ENCODE measurements around the gene GHRHR. TPM values are rescaled to one million over a fixed set of nuclear protein-coding genes. Genes with fewer than 3 reads are reported as not detected.

The GHRHR gene
- total RNA-seq, 1 donor from 2014 or later, result not detected

DNA sequence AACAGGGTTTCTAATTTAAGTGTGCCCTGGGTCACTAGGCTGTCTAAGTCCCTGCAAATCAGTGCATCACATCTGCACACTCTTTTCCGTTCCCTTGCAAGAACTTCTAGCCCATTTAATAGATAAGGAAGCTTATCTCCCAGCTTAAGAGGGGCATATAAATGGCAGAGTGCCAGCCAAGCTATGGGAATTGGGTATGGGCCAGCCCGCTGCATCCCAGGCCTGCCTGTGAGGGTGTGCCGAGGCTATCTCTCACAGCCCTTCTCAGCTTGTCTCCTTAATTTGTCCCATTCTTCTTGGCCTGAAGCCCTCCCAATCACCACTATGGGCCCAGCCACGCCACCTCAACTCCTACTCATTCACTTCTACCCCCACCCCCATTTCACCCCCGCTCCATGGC is 37.4 kb upstream of the GHRHR start:
- intact Hi-C loops (cut with micrococcal nuclease), result no loop called here
- DNase-seq (no peak), ATAC-seq (no peak)

- DNase-seq, result no peak
- ATAC-seq, result no peak
- intact Hi-C loops (cut with micrococcal nuclease), result no loop called here
Observed at GRCh38 chr7:30927040-30927439, 36.7 kb upstream of the GHRHR start.

- ATAC-seq (no peak), DNase-seq (no peak)
- intact Hi-C loops (cut with micrococcal nuclease), result no loop called here
Observed at GRCh38 chr7:30927559-30927958, 36.2 kb upstream of the GHRHR start.

DNA sequence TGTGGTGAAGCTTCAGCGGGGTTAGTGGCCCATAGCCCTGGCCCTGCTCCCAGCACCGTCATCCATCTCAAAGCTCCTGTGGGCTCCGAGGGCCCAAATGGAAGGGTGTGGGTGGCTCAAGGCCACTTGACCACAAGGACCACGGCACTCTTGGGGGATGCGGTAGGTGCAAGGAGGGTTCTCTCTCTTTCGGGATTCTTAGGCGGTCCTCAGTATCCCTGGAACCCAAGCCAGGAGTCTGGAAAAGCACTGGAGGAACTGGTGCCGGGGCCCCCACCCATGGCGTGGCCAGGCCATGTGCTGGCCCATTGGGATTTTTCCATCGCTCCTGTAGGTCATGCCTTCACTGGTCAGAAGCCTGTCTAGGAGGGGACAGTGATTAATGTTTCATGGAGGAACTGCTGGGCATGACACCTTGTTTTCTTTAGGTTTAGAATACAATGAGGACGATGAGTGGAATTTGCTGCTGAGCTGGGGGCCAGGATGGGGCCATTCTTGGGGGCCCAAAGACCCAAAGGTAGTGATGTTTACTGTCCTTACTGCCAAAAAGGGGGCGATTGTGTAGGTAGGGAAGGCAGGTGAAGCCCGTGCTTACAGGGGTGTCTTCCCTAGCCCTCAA is 35.4 kb upstream of the GHRHR start:
- intact Hi-C loops (cut with micrococcal nuclease), result no loop called here
- no peak for DNase-seq
- ATAC-seq, result no peak

DNA sequence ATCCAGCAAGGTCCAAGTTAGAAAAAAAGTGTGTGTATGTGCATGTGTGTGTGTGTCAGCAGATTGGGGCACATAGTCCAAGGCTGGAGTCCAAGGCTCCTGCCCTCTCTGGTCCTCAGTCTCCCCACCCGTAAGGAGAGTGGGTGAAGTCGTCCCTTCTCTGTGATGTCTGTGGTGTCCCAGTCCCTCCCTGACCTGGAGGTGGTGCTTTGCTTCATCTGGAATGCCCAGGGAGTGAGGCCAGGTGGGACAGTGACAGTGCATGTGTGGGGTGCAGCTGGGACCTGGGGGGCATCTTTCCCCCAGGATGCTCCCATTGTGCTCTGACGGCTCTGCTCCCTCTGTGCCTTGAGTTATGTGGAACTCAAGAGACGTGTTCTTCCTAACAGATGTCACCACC is 34.1 kb upstream of the GHRHR start:
- intact Hi-C loops (cut with micrococcal nuclease), result no loop called here
- DNase-seq (no peak), ATAC-seq (no peak)

- intact Hi-C loops (cut with micrococcal nuclease), result no loop called here
- DNase-seq, result peak; percentile 73
- peak; percentile 72 for ATAC-seq
Observed at GRCh38 chr7:30930621-30931020, 33.1 kb upstream of the GHRHR start.

DNA sequence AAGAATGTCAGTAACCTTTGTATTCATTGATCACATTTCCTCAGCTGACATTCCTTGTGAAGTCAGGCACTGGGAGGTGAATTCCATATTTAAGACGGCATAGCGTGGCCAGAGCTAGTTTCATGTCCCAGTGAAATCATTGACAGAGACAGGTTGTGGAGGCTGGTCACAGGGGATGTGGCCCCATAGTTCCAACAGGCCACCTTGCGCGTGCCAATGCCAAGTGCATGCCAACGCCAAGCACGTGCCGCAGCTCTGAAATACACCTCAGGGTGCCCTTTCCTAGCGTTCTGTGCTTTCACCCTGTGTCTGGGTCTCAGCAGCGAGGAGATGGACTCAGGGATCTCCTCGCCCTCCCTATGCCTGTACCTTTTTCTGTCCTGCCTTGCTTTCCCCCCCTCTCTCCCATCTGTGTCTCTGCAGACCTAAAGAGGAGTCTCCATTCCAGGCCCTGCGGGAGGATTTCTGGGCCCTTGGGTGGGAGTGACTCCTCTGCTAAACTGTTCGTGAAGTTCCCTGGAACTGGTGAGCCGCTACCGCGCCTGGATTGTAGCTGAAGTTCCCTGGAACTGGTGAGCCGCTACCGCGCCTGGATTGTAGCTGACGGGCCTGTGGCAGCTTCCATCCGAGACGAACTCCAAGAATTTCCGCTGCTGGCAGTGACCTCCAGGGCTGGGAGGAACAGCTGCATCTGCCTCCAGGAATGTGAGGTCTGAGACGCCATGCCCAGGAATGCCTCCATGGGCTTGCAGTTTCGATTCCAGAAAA is 32.4 kb upstream of the GHRHR start:
- peak; percentile 49 for ATAC-seq
- peak; percentile 70 for DNase-seq
- intact Hi-C loops (cut with micrococcal nuclease), result no loop called here

DNA sequence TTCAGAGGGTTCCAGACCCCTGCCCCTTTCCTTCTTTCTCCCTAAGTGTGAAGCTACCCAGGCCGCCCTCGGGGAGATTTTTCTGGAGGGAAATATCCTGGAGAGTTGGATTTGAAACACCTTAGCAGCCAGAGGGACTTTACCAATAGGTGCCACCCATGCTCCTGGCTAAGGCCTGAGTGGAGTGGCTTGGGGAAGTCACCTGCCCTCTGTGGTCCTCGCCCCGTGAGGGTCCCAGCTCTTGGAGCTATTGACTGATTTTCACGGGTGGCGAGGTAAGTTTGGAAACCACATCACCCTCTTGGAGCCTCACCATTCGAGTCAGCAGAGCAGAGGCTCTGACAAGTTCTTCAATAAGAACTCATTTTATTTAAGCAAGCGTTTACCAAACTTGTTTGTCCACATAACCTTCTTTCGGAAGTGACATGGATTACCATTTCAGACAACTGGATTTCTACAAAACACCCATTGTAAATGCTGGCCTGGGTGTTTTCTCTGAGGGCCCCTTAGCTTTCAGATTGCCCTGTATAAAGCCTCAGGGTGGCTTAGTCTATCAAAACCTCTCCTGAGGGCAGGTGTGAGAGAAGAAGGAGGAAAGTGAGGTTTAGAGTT is 31.7 kb upstream of the GHRHR start:
- no peak for ATAC-seq
- no peak for DNase-seq
- intact Hi-C loops (cut with micrococcal nuclease), result no loop called here

DNA sequence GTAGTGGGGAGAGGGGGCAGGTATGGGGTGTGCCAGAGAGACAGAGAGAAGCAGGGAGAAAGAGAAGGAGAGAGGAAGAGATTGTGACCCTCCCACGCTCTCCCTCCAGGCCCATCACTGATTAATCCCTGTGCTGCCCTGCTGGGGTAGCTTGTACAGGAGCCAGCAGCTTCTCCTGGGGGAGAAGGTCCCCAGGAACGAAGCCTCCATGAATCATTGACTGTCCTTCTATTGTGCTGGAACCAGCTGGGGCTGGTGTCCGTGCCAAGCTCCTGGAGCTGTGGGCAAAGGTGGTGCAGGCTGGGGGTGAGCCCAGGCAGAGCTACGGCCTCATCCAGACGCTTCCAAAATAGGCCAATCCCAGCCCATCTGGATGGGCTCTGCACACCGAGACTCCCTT is 31.2 kb upstream of the GHRHR start:
- no peak for ATAC-seq
- intact Hi-C loops (cut with micrococcal nuclease), result no loop called here
- DNase-seq, result no peak

DNA sequence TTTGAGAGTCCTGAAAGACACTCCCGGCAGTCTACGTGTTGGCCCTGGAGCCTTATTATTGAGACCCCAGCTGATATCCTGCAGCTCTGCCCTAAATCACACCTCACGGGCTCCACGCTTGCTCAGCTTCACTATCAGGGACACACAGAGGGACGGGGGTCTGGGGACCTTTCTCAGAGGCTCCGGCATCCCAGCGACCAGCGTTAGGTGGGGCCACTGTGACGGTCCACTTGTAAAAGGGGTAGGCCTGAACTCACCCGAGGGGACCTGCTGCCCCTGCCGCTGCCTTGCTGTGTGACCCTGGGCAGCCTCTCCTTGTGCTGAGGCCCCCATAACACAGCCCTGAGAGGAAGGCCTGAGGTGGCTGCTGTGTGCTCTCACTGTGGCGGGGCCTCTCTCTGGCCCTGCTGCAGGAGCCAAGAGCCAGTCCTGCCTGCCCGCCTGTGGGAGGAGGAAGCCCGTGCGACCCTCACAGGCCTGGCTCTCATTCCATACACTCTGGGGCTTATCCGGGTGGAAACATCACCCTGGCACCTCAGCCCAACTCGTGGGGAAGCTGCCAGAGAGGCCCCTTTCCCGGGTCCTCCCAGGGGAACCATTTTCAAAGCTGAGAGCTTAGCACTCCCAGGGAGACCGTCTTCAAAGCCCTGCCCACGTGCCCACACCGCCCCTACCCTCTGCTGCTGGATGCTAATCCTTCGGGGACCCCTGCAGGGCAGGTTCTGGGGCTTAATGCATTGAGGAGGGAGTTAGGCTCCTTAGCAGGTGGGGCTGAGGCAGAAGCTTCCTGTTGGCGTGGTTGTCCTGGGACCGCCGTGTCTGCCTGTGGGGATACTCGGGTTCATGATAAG is 30.4 kb upstream of the GHRHR start:
- ATAC-seq (no peak), DNase-seq (no peak)
- intact Hi-C loops (cut with micrococcal nuclease), result no loop called here

DNA sequence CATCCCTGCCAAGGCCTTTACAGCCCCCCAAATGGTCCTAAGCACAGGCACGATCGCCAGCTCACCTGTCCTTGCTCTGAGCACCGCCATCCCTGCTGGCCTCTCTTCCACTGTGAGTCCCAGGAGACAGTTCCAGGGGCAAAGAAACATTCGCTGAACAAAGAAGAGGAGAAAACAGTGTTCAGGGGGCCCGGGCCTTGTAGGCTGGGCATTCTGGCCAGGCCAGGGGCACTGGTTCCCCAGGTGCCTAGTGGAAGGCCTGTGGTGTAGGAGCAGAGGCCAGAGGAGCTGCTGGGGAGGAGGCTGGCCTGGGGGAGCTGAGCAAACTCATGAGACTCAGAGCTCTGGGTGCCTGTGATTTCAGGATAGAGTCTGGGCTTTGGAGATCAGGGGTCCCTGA is 29.5 kb upstream of the GHRHR start:
- intact Hi-C loops (cut with micrococcal nuclease), result no loop called here
- DNase-seq, result no peak
- ATAC-seq, result no peak

DNA sequence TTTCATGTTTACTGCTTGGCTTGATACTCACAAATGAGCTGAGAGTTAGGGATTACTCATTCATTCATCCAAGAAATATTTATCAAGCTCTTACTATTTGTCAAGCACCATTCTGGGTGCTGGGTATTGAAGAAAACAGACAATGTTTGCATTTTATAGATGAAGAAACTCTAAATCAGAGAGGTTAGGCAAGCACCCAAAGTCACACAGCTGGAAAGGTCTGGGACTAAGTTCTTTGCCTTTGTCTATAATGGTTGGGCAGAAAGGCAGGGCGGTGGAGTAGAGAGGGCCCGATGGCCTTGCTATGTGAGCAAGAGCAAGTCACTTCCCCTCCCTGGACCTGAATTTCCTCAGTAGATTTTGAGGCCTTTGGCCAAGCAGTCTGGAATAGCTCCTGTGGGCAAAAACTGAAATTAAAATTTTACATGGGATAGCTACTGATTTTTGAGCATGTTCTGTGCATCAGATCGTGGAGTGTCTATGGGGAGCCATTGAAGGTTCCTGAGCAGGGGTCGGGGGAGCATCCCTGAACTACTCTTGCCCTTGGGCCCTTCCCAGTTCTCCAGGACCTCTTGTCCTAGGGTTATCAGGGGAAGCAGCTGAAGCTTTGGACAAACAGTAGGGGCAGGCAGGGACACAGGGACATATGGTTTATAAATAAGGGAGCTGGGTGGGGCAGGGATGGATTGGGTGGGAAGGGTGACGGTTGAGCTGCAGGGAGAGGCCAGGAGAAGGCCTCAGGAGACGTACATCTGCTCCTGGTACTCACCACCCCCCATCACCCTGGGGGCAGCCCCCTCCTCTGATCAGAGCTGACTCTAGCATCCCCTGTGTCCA is 28.8 kb upstream of the GHRHR start:
- DNase-seq (no peak), ATAC-seq (peak; percentile 27)
- intact Hi-C loops (cut with micrococcal nuclease), result no loop called here

DNA sequence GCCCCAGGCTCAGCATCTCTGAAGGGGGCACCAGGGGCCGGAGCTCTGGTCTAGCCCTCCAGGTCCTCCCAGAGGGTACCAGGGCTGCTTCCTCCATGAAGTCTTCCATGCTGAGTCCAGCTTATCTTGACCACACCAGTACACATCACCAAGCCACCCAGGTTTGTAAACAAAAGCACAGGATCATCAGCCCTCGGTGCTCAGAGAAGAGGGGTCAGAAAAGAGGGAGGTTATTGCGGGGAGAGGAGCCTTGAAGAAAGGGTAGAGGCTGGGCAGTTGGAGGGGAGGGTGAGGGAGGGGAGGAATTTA is 28.2 kb upstream of the GHRHR start:
- no peak for DNase-seq
- intact Hi-C loops (cut with micrococcal nuclease), result no loop called here
- ATAC-seq, result no peak

DNA sequence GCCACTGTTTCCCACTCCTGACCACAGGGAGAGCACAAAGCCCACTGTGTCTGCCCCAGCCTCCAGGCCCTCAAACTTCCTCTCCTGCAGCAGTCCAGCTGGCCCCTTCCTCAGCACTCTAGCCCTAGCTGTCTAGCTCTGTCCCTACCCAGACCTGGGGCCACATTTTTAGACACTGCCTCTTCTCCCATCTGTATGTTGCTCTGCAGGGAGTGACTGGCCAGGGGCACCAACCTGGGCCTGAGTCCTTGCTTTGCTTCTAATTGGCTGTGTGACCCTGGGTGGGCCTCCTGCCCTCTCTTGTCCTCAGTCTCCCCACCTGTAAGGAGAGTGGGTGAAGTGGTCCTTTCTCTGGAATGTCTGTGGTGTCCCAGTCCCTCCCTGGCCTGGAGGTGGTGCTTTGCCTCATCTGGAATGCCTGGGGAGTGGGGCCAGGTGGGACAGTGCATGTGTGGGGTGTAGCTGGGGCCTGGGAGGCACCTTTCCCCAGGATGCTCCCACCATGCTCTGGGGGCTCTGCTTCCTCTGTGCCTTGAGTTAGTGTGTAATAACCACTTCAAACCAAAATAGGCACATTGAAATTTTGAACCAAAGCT is 27.0 kb upstream of the GHRHR start:
- ATAC-seq (no peak), DNase-seq (no peak)
- intact Hi-C loops (cut with micrococcal nuclease), result no loop called here

DNA sequence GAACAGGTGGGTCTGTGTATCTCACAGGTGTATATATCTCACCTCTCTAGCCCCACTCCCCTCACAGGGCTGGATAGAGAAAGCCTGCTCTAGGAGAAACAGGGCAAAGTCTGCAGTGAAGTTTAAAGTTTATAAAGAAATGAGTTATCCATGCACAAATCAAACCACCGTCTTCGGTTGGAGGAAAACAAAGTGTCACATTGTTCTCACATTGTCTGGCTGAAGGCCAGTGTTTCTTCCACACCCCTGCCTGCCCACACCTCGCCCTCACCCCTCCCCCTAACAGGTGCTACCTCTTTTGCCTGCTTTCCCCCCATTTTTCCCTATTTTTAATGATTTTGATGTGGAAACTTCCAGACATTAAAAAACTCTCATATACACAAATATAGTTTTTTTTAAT is 26.3 kb upstream of the GHRHR start:
- ATAC-seq, result no peak
- intact Hi-C loops (cut with micrococcal nuclease), result no loop called here

DNA sequence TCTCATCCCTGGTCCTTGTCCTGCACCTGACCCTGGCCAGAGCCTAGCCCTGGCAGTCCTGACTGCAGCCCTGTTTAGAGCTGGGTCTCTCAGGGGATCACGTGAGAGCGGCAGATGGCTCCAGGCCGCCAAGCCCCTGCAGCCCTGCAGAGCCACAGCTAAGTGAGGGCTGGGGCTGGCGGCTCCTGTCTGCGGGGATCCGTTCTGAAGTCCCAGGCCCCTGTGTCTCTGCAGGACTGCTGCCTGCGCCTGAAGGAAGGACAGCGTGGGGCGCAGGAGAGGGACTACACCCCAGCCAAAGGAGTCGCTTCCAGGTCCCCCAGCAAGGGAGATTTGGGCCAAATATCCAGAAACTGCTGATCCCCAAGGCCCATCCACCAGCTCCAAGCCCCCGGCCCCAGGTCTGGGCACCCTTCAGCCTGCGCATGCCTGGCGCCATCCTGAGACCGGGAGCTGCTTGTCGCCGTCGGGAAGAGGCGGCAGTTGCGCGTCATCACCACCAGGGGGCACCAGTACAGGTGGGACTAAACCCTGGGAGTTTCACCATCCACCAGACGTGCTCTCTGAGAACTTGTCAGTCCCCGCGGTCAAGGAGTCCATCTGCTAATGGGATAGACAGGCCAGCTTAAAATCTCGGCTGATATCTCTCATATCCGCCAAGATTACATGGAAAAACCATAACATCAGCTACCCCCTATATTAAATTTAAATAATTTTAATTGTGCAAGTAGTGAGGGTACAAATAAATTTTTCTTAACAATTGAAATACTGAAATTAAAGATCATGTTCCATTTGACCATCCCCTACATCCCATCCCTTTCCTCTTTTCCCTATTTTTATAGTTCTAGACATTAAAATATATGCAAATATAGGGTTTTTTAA is 25.1 kb upstream of the GHRHR start:
- DNase-seq, result peak; percentile 92
- intact Hi-C loops (cut with micrococcal nuclease), result no loop called here
- ATAC-seq, result peak; percentile 91

More for the DNA sequence above, 26.3 kb upstream of the GHRHR start:
- DNase-seq, result no peak

DNA sequence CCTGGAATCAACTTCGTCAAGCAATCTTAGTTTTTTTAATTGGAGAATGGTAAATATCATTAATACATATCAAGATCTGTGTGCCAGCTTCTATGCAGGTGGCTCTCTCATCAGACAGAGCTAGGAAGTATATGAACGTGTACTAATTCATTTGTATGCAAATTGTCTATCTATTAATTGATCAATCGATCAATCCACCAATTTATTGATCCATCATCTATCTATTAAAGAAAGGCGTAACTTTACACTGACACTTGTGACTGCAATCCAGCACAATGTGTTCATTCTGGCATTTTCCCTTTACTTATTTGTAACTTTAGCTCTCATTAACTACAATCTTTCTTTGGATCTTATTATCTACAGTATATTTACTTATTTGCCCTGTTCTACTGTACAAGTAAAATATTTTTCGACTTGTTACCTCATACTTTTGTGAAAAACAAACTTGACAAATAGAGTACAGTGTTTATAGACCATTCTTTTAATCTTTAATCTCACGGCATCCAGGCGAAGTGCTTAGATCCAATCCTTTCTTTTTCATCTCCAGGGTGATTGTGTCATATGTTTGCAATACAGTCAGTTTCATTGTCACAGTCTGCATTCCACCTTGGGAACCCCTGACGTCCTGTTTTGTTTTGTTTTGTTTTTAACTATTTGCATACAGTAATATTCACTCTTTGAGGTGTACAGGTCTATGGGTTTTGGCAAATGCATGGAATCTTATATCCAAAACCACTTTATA is 22.0 kb upstream of the GHRHR start:
- DNase-seq (no peak), ATAC-seq (no peak)
- intact Hi-C loops (cut with micrococcal nuclease), result loop anchor here (10.0 kb wide), 1 partner anchor 137 kb away; no protein-coding TSS in a partner anchor

Measured in left ventricle myocardium superior (tissue), 1 donor.